Stimulated activated CD8-positive, alpha-beta memory T cell treated with anti-CD3 and anti-CD28 coated beads, Interleukin-2, amount 100 ng/mL, for 48 hours (primary cell): ENCODE data around the gene SAE1.
"Not testable (repeated sequence)": the region's sequence is repeated elsewhere in the genome, so short reads cannot be mapped to it uniquely, and the experiment has no call there.

Experiments
- DNase-seq, 2 donors: peaks; one replicate each; pipeline ENCODE4 v3.0.0-alpha.2; 2020; ENCODE audit warnings: low read depth in 2 of 2

The SAE1 gene

DNA sequence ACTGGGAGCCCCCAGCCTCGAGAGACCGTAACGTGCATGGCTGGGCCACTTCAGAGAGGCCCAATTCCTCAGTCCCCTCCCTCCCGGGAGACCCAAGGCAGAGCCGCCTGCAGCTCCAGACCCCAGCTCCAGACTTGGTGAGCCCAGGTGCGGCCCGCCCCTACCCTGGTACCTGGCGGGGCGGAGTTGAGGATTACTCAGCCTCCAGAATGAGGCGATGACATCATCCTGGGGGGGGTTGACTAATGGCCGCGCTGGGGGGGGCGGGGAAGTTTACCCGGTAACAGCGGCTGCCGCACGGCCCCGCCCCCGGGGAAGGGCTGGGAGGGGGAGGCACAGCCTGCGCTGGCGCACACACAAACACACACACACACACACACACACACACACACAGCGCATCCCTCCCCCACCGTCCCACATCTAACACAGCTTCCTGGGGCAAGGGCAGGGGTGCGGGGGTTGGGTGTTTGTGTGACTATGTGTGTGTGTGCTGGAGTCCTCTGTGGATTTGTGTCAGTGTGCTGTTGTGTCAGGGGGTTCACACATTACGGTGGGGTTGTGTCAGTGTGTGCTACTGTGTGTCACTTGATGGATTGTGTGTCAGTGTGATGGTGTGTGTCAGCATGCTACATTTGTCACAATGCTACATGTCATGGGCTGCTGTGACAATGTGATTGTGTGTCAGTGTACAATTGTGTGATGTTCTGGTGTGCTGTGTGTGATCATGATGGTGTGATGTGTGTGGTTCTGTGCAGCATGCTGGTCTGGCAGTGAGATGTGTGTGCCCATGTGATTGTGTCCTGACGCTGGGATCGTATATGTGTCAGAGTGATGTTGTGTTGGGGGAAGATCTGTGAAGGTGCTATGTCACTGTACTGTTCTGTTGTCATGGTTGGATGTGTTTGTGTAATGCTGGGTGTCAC lies 110.6 kb downstream of the SAE1 start:
- peak; percentile 71 to 77 for DNase-seq

GRCh38 chr19:47241919-47242577 lies 111.4 kb downstream of the SAE1 start:
- no peak for DNase-seq

DNA sequence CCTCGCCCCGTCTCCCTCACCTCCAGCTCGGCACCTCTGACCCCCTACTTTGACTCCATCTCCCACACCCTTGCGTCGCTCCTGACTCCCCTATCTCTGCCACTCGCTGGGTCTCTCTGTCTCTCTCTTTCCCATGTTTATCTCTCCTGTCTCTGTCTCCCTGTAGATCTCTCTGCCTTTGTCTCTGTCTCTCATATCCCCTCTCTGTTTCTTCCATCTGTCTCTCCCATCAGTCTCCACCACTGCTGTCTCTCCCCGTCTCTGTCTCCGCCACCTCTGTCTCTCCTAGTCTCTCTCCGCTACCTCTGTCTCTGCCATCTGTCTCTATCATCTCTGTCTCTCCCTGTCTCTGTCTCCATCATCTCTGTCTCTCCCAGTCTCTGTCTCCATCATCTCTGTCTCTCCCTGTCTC lies 112.7 kb downstream of the SAE1 start:
- DNase-seq = no peak

- DNase-seq = peak; percentile 87 to 88
Measured at GRCh38 chr19:47243776-47244547, 113.3 kb downstream of the SAE1 start.

DNA sequence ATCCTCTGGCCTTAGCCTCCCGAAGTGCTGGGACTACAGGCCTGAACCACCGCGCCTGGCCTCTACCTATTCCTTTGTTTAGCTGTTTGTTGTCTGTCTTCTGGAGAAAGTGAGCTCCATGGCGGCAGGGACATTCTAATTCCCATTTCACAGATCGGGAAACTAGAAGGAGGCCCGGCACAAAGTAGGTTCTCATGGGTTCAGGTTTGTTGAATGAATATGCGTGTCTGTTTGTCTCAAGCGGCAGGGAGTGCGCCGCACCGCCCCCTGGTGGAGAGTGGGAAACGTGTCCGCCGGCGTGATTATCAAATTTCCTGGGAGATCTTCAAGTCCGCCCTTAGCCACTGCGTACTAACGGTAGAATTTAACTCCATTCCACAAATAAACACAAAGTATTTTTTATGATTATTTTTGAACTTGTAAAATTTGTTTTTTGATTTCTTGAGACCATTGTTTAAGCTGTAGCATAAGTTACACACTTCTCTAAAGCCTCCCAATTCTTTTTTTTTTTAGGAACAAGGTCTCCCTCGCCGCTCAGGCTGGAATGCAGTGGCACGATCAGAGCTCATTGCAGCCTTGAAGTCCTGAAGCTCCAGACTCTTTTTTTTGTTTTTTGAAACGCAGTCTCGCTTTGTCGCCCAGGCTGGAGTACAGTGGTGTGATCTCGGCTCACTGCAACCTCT lies 116.8 kb downstream of the SAE1 start:
- DNase-seq = peak; percentile 72 to 73

DNA sequence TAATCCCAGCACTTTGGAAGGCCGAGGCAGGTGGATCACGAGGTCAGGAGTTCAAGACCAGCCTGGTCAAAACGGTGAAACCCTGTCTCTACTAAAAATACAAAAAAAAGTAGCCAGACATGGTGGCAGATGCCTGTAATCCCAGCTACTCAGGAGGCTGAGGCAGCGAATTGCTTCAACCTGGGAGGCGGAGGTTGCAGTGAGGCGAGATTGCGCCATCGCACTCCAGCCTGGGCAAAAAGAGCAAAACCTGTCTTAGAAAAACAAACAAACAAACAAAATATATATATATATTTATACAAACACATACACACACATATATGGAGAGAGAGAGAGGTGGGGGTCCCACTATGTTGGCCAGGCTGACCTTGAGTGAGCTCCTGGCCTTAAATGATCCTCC lies 122.4 kb downstream of the SAE1 start:
- not testable (repeated sequence) for DNase-seq

GRCh38 chr19:47253467-47253881 lies 122.8 kb downstream of the SAE1 start:
- no peak for DNase-seq

DNA sequence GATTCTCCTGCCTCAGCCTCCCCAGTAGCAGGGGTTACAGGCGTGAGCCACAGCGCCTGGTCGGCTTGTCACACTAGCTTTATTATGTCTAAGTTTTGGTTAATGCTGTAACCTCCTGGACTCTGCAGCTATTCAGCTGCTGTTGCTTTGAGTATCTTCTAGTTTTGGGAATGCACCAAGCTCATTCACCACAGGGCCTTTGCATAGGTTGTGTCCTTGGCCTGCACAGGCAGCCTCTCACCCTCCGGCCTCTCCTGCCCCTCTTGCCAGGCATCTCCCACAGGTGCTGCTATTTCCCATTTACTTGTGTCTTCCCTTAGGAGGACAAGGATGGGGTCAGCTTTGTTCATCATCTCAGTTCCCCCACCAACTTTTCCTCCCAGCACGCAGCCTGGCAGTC lies 123.3 kb downstream of the SAE1 start:
- no peak for DNase-seq

GRCh38 chr19:47255879-47256692 lies 125.5 kb downstream of the SAE1 start, which contains the start of gene CCDC9:
CCDC9 (plus strand) TSS chr19:47256525; CDS start chr19:47258401, 1,876 bp downstream.
- DNase-seq = peak; percentile 91 to 92

DNA sequence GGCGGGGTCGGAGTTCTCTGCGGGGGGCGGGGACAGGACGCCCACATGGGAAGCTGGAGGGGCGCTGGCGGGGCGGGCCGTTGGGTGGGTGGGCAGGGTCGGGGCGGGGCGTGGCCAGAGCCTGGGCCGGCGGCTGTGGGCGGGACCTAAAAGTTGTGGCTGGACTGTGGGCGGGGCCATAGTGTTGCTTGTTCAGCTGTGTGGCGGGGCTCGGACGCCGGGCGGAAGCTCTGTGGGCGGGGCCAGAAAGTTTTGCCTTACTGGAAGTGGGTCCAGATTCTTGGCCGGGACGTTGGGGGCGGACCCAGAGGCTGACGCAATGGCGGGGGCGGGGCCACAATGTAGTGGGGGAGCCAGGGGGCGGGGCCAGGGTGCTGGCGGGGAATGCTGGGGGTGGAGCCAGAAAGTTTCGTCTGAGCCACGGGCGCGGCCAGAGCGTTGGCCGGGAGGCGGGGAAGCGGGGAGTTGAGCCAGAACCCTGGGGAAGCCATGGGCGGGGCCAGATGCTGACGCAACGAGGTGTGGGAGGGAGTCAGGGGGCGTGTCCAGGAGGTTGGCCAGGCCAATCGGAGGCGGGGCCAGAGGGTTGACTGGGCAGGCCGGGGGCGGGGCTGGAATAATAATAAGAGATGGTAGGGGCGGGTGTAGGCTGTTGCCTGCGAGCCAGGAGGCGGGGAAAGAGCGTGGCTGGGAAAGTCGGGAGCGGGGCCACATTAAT lies 126.2 kb downstream of the SAE1 start:
- DNase-seq = peak; percentile 100

- no peak for DNase-seq
Measured at GRCh38 chr19:47257411-47258169, 127.0 kb downstream of the SAE1 start.

- no peak for DNase-seq
Measured at GRCh38 chr19:47258434-47258833, 127.8 kb downstream of the SAE1 start.

DNA sequence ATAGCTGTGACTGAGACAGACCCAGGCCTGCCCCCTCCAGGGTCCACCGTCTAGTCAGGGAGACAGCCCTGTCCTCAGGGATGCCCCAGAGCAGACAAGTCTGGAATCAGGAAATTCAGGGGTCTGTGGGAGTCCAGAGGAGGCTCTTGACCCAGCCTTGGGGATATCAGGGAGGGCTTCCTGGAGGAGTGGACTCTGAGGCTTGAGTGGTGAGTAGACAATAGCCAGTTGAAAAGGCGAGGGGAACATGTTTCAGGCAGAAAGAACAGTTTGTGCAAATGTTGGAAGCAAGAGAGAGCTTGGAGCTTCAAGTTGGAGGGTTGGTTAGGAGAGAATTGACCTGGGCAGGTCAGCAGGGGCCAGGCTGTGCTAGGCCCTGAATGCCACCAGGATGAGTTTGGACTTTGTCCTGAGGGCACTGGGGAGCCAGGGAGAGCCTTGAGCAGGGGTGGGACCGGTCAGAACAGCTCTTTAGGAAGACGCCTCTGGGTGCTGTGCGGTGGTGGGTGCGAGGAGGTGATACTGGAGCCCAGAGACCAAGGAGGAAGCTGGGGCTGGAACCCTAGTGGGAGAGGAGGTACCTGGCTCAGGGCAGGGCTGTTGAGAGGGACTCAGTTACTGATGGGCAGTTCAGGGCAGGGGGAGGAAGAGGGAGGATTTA lies 128.4 kb downstream of the SAE1 start:
- no peak for DNase-seq
